ENCODE measurements around the gene UQCRQ.

Gene UQCRQ

DNA sequence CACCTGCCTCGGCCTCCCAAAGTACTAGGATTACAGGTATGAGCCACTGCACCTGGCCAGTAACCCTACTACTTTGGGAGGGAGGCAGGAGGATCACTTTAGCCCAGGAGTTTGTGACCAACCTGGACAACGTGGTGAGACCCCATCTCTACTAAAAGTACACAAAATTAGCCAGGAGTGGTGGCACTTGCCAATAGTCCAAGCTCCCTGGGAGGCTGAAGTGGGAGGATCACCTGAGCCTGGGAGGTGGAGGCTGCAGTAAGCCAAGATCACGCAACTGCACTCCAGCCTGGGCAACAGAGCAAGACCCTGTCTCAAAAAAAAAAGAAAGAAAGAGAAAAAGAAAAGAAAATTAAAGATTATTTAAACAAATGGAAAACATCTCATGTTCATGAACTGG lies 10.4 kb upstream of the UQCRQ start:
- no peak for TF ChIP-seq ZFX (IDR thresholded peaks at IDR 0.05; ENCODE audit: borderline replicate concordance)
- TF ChIP-seq, protein P1, sequence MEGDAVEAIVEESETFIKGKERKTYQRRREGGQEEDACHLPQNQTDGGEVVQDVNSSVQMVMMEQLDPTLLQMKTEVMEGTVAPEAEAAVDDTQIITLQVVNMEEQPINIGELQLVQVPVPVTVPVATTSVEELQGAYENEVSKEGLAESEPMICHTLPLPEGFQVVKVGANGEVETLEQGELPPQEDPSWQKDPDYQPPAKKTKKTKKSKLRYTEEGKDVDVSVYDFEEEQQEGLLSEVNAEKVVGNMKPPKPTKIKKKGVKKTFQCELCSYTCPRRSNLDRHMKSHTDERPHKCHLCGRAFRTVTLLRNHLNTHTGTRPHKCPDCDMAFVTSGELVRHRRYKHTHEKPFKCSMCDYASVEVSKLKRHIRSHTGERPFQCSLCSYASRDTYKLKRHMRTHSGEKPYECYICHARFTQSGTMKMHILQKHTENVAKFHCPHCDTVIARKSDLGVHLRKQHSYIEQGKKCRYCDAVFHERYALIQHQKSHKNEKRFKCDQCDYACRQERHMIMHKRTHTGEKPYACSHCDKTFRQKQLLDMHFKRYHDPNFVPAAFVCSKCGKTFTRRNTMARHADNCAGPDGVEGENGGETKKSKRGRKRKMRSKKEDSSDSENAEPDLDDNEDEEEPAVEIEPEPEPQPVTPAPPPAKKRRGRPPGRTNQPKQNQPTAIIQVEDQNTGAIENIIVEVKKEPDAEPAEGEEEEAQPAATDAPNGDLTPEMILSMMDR (IDR thresholded peaks at IDR 0.05), result no peak
- no peak overlapping the region for H3K27ac ChIP-seq

DNA sequence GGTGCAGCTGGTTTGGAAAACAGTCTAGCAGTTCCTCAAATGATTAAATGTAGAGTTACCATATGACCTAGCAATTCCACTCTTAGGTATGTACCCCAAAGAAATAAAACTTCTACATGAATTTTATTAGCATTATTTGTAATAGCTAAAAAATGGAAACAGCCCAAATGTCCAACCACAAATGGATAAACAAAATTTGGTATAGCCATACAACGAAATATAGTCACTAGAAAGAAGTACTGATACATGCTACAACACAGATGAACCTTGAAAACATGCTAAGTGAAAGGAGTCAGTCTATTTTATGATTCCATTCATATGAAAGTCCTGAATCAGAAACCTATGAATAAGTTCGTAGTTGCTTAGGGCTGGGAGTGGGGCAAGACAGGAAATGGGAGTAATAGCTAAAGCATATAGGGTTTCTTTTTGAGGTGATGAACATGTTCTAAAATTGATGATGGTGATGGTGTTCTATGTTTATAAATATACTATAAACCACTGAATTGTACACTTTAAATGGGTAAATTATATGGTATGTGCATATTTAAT lies 6.5 kb upstream of the UQCRQ start:
- TF ChIP-seq, protein P1 (IDR thresholded peaks at IDR 0.05), result no peak
- no peak for TF ChIP-seq ZFX (IDR thresholded peaks at IDR 0.05; ENCODE audit: borderline replicate concordance)
- H3K27ac ChIP-seq, result no peak overlapping the region

DNA sequence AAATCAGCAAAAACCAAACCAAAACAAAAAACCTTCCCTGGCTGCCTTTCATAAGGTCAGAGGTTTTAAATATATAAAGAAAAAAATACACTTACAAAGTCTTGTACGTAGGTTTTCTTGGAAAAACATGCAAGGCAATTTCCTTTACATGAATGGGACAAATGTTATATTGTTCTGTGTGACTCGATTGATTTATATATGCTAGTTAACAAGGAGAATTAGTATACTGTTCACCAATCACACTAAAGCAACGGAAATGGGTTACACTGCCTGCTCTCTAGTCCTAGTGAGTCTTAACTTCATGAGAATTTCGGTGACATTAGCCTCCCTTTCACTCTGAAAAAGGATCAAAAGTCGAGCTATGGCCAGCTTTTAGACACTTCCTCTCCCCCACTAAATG lies 5.7 kb upstream of the UQCRQ start:
- TF ChIP-seq ZFX (IDR thresholded peaks at IDR 0.05; ENCODE audit: borderline replicate concordance), result no peak
- TF ChIP-seq, protein P1 (IDR thresholded peaks at IDR 0.05), result no peak
- no peak overlapping the region for H3K27ac ChIP-seq

DNA sequence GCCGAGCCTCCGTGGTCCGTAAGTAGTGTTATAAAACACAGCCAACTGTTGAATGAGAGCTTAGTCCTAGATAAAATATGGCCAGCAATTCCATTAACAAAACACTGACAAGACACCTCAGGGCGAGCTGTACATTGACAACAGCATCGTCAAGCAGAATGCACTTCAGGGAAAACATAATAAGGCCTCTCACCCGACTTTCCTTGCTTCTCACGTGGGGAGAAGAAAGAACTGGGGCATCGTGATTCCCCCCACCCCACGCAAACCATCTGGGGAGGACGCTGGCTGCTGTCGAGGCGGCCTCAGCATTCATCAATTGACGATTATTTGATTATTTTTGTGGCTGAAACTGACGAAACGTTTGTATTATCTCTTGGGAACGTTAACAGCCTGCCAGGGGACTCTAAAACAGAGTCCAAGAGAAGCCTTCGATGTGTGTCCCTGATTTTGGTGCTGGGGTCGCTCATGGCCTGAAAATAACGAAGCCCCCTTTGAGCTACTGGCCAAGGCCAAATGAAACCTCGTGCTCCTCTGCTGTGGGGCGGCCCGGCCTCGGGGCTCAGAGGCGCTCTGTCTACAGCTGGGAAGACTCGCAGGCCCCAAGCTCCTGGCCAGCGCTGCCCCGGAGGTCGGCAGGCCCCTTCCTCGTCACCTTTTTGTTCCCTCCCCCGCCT lies 637 bp upstream of the UQCRQ start:
- no peak for TF ChIP-seq ZFX (IDR thresholded peaks at IDR 0.05; ENCODE audit: borderline replicate concordance)
- TF ChIP-seq, protein P1 (IDR thresholded peaks at IDR 0.05), result no peak
- H3K27ac ChIP-seq, result peak overlapping the region; percentile 73

DNA sequence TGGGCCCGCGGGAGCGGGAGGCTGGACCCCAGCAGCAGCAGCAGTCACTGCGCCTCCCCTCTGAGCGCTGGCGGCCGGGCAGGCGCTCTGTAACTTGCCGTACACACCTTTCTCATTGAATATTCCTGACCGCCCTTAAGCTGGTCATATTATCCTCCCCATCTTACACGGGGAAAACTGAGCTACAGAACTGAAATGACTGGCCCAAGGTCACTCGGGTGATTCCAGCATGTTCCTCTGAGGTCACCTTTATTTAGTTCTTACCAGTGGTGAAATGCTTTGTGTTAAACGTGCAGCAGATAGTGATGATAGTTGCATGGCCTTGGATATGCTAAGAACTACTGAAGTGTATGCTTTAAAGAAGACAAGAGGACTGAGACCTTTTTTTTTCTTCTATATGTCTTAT lies 607 bp downstream of the UQCRQ start:
- H3K27ac ChIP-seq, result peak overlapping the region; percentile 73
- TF ChIP-seq, protein P1 (IDR thresholded peaks at IDR 0.05), result no peak
- no peak for TF ChIP-seq ZFX (IDR thresholded peaks at IDR 0.05; ENCODE audit: borderline replicate concordance)

DNA sequence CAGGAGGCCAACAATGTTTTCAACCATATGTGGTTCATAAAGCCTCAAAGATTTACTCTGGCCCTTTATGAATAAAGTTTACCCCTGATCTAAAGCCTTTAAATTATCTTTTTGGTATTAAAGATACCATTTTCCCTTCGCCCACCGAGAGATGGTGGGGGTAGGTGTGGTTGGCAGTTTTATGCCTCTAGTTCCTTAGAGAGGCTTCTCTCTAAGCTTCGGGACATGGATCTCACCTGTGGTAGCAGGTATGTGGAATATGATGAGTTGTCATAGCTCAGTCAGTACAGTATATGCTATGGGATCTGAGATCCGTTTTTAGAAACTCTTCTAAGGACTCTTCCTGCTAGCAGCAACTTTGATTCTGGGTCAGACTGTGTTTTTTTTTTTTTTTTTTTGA lies 2.3 kb downstream of the UQCRQ start:
- peak overlapping the region; percentile 30 for H3K27ac ChIP-seq
- TF ChIP-seq ZFX (IDR thresholded peaks at IDR 0.05; ENCODE audit: borderline replicate concordance), result no peak
- TF ChIP-seq, protein P1 (IDR thresholded peaks at IDR 0.05), result no peak

DNA sequence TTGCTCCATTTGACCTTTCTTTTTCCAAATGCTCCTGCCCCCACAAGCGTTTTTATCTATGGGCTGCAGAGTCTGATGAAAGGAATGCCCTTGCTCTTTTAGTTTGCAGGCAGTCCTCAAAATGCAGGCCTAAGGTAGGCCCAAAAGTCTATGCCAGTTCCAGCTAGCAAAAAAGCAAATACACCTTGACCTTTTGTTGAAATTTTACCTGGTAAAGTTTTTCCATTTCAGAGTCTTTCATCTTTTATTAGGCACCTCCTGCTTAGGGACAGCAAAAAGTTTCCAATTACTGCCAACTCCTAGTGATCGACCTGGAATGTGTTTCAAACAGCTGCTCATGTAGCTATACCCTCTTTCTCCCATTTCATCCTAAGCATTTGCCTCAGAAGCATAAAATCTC lies 4.4 kb downstream of the UQCRQ start:
- H3K27ac ChIP-seq, result peak overlapping the region; percentile 30
- TF ChIP-seq, protein P1 (IDR thresholded peaks at IDR 0.05), result no peak
- TF ChIP-seq ZFX (IDR thresholded peaks at IDR 0.05; ENCODE audit: borderline replicate concordance), result no peak

Measured in 22Rv1 (cell line).